ENCODE measurements around the gene TSPEAR.

TSPEAR gene

GRCh38 chr21:44740742-44741141, 29.4 kb upstream of the TSPEAR start:
- DNase-seq: no peak

GRCh38 chr21:44739316-44739715, 27.9 kb upstream of the TSPEAR start:
- DNase-seq: peak; percentile 39

- no peak for DNase-seq
Observed at GRCh38 chr21:44738621-44739020, 27.2 kb upstream of the TSPEAR start.

GRCh38 chr21:44737706-44738354, 26.5 kb upstream of the TSPEAR start:
- no peak for DNase-seq

- peak; percentile 91 for DNase-seq
Observed at GRCh38 chr21:44736291-44737004, 25.1 kb upstream of the TSPEAR start.

GRCh38 chr21:44735821-44736220, 24.4 kb upstream of the TSPEAR start:
- peak; percentile 47 for DNase-seq

GRCh38 chr21:44734841-44735240, 23.5 kb upstream of the TSPEAR start:
- no peak for DNase-seq

GRCh38 chr21:44734026-44734745, 22.8 kb upstream of the TSPEAR start:
- DNase-seq: no peak

- DNase-seq: no peak
Observed at GRCh38 chr21:44732956-44733355, 21.6 kb upstream of the TSPEAR start.

- DNase-seq: no peak
Observed at GRCh38 chr21:44732263-44732662, 20.9 kb upstream of the TSPEAR start.

- no peak for DNase-seq
Observed at GRCh38 chr21:44730951-44731579, 19.7 kb upstream of the TSPEAR start.

GRCh38 chr21:44730028-44730395, 18.6 kb upstream of the TSPEAR start:
- DNase-seq: no peak

GRCh38 chr21:44729336-44730027, 18.1 kb upstream of the TSPEAR start:
- no peak for DNase-seq

GRCh38 chr21:44728716-44729115, 17.3 kb upstream of the TSPEAR start:
- DNase-seq: no peak

GRCh38 chr21:44727757-44728156, 16.4 kb upstream of the TSPEAR start:
- DNase-seq: no peak

GRCh38 chr21:44727321-44727720, 15.9 kb upstream of the TSPEAR start:
- no peak for DNase-seq

- DNase-seq: no peak
Observed at GRCh38 chr21:44726826-44727225, 15.5 kb upstream of the TSPEAR start.

GRCh38 chr21:44724926-44725325, 13.6 kb upstream of the TSPEAR start:
- no peak for DNase-seq

- peak; percentile 43 for DNase-seq
Observed at GRCh38 chr21:44724196-44724595, 12.8 kb upstream of the TSPEAR start.

- DNase-seq: peak; percentile 82
Observed at GRCh38 chr21:44723177-44724131, 12.1 kb upstream of the TSPEAR start.

GRCh38 chr21:44722731-44723130, 11.4 kb upstream of the TSPEAR start:
- DNase-seq: peak; percentile 65

- DNase-seq: no peak
Observed at GRCh38 chr21:44720170-44720569, 8.8 kb upstream of the TSPEAR start.
